CD4-positive, alpha-beta T cell treated with Interleukin-2 at 100 ng/mL for 4 hours (primary cell): ENCODE results near the gene MAST4.

Experiments used
- DNase-seq: peaks from one replicate; pipeline ENCODE4 v3.0.0-alpha.2; 2020; ENCODE audit warnings: low spot score

The MAST4 gene

GRCh38 chr5:66993448-66993847 is 397.3 kb downstream of the MAST4 start:
- no peak for DNase-seq

- DNase-seq = no peak
Observed at GRCh38 chr5:66993882-66994281, 397.7 kb downstream of the MAST4 start.

- DNase-seq = no peak
Observed at GRCh38 chr5:66994790-66995189, 398.6 kb downstream of the MAST4 start.

GRCh38 chr5:67000794-67001475 is 404.7 kb downstream of the MAST4 start:
- no peak for DNase-seq

- DNase-seq = no peak
Observed at GRCh38 chr5:67002832-67003684, 406.9 kb downstream of the MAST4 start.

GRCh38 chr5:67003685-67003934 is 407.4 kb downstream of the MAST4 start:
- no peak for DNase-seq

- peak; percentile 94 for DNase-seq
Observed at GRCh38 chr5:67003935-67004729, 407.9 kb downstream of the MAST4 start.

GRCh38 chr5:67004730-67005350 is 408.6 kb downstream of the MAST4 start:
- no peak for DNase-seq

- DNase-seq = peak; percentile 22
Observed at GRCh38 chr5:67005737-67006499, 409.7 kb downstream of the MAST4 start.

- no peak for DNase-seq
Observed at GRCh38 chr5:67006500-67006848, 410.3 kb downstream of the MAST4 start.

- no peak for DNase-seq
Observed at GRCh38 chr5:67009028-67009427, 412.8 kb downstream of the MAST4 start.

- no peak for DNase-seq
Observed at GRCh38 chr5:67010684-67011409, 414.7 kb downstream of the MAST4 start.

- no peak for DNase-seq
Observed at GRCh38 chr5:67011422-67011821, 415.2 kb downstream of the MAST4 start.

GRCh38 chr5:67012171-67012570 is 416.0 kb downstream of the MAST4 start:
- peak; percentile 12 for DNase-seq

- DNase-seq = no peak
Observed at GRCh38 chr5:67013719-67014118, 417.5 kb downstream of the MAST4 start.

GRCh38 chr5:67014191-67014590 is 418.0 kb downstream of the MAST4 start:
- no peak for DNase-seq

GRCh38 chr5:67014957-67015400 is 418.8 kb downstream of the MAST4 start:
- DNase-seq = no peak

GRCh38 chr5:67015541-67016191 is 419.5 kb downstream of the MAST4 start:
- no peak for DNase-seq

- no peak for DNase-seq
Observed at GRCh38 chr5:67019065-67019845, 423.1 kb downstream of the MAST4 start.
